Lower leg skin (tissue), 3 donors: ENCODE data around the gene LIMK2.

Experiments used
- CTCF ChIP-seq, 3 donors: fragments of 450-650 bp; IDR thresholded peaks; one replicate each; pipeline ENCODE4 v1.5.1; 2016; ENCODE audit warnings: antibody characterized with exemption in 3 of 3, mild to moderate bottlenecking in 3 of 3, moderate library complexity in 2 of 3
- POLR2A ChIP-seq, 2 donors: fragments of 450-650 bp; IDR thresholded peaks; one replicate each; pipeline ENCODE4 v1.6.1; 2016 to 2017; ENCODE audit warnings: antibody characterized with exemption in 2 of 2, mild to moderate bottlenecking in 1 of 2, moderate library complexity in 1 of 2

GRCh38 chr22:31328544-31328960 is 116.5 kb downstream of the LIMK2 start:
- TF ChIP-seq CTCF (IDR thresholded peaks at IDR 0.05), result no peak
- TF ChIP-seq POLR2A (IDR thresholded peaks at IDR 0.05), result no peak
